H1 (cell line): ENCODE measurements around the gene SCART1. TPM values are rescaled to one million over a fixed set of nuclear protein-coding genes. Genes with fewer than 3 reads are reported as not detected.
"Not testable (repeated sequence)": the region's sequence is repeated elsewhere in the genome, so short reads cannot be mapped to it uniquely, and the experiment has no call there.

Source experiments
- CTCF ChIA-PET: fragments of 300-600 bp; sonication (Branson Sonifier 250); formaldehyde crosslinking; loops from one replicate; lab custom pipeline; 2021; ENCODE audit not compliant: partially characterized antibody; lab: Charles Lee
- POLR2A ChIA-PET: fragments of 300-600 bp; sonication (Branson Sonifier 250); formaldehyde crosslinking; loops from one replicate; lab custom pipeline; 2021; ENCODE audit warnings: inconsistent platforms; ENCODE audit not compliant: partially characterized antibody; lab: Charles Lee
- DNase-seq, 2 experiments: peaks; one replicate each; pipeline versions ENCODE4 v3.0.0 to v3.0.0-alpha.2; 2010 to 2022; ENCODE audit warnings: low spot score in 2 of 2, low read depth in 1 of 2, mixed read lengths in 1 of 2
- FAIRE-seq: peaks from 2 replicates; lab custom pipeline; 2011; peaks lifted over from hg19 to GRCh38; lab: Jason Lieb, UNC
- H2AFZ ChIP-seq: 2 replicates; pipeline ENCODE4 v1.8.1; 2012; ENCODE audit warnings: low read length, inconsistent platforms
- H2AK5ac ChIP-seq: 2 replicates; pipeline ENCODE4 v1.6.1; 2013; ENCODE audit warnings: low read depth, low read length
- H2BK120ac ChIP-seq: replicated peaks from 2 replicates; pipeline ENCODE3; 2013; ENCODE audit warnings: low read depth, low read length, inconsistent platforms
- H2BK12ac ChIP-seq: 2 replicates; pipeline ENCODE4 v1.6.1; 2013; ENCODE audit warnings: low read depth, low read length
- H2BK15ac ChIP-seq: 2 replicates; pipeline ENCODE4 v1.6.1; 2013; ENCODE audit warnings: low read length
- H2BK20ac ChIP-seq: 2 replicates; pipeline ENCODE4 v1.6.1; 2013; ENCODE audit warnings: low read length
- H2BK5ac ChIP-seq: 2 replicates; pipeline ENCODE4 v1.6.1; 2013; ENCODE audit warnings: low read depth, low read length
- H3K14ac ChIP-seq: 2 replicates; pipeline ENCODE4 v1.6.1; 2013; ENCODE audit warnings: inconsistent platforms; ENCODE audit not compliant: insufficient read length
- H3K18ac ChIP-seq: 2 replicates; pipeline ENCODE4 v1.6.1; 2013; ENCODE audit warnings: low read length; ENCODE audit errors: extremely low read depth
- H3K23ac ChIP-seq: 2 replicates; pipeline ENCODE4 v1.6.1; 2013; ENCODE audit warnings: inconsistent platforms; ENCODE audit not compliant: insufficient read length
- H3K23me2 ChIP-seq: 2 replicates; pipeline ENCODE4 v1.6.1; 2013; ENCODE audit warnings: low read depth, low read length
- H3K27ac ChIP-seq: 2 replicates; pipeline ENCODE4 v1.6.1; 2011; ENCODE audit warnings: low read depth, low read length, inconsistent platforms
- H3K27me3 ChIP-seq, 4 experiments: replicated peaks in 1 of 4; 1 replicate in 1 of 4; 2 replicates in 3 of 4; pipeline versions ENCODE4 v1.6.1 to v1.8.1; 2011 to 2013; ENCODE audit warnings: low read length in 3 of 4, mild to moderate bottlenecking in 3 of 4, inconsistent platforms in 2 of 4, mixed read lengths in 2 of 4, moderate library complexity in 1 of 4; ENCODE audit not compliant: control insufficient read depth in 3 of 4, insufficient read depth in 3 of 4; ENCODE audit errors: extremely low read depth in 1 of 4
- H3K36me3 ChIP-seq, 4 experiments: 2 replicates each; pipeline versions ENCODE4 v1.6.1 to v1.8.1; 2011 to 2013; ENCODE audit warnings: mild to moderate bottlenecking in 4 of 4, low read length in 3 of 4, moderate library complexity in 2 of 4, control low read depth in 1 of 4, inconsistent platforms in 1 of 4; ENCODE audit not compliant: insufficient read depth in 4 of 4, control insufficient read depth in 2 of 4
- H3K4ac ChIP-seq: replicated peaks from 2 replicates; pipeline ENCODE3; 2013; ENCODE audit warnings: low read length, low read depth, mixed read lengths, inconsistent platforms; ENCODE audit not compliant: insufficient read length
- H3K4me1 ChIP-seq, 4 experiments: replicated peaks in 1 of 4; 1 replicate in 1 of 4; 2 replicates in 3 of 4; pipeline versions ENCODE4 v1.6.1 to v1.8.1; 2011 to 2013; ENCODE audit warnings: low read length in 3 of 4, inconsistent platforms in 2 of 4, mixed read lengths in 1 of 4; ENCODE audit not compliant: insufficient read depth in 4 of 4, control insufficient read depth in 3 of 4
- H3K4me2 ChIP-seq, 2 experiments: 2 replicates each; pipeline versions ENCODE4 v1.6.1 to v1.8.1; 2011 to 2013; ENCODE audit warnings: low read depth in 2 of 2, low read length in 2 of 2, control low read depth in 1 of 2, inconsistent platforms in 1 of 2, mild to moderate bottlenecking in 1 of 2; ENCODE audit not compliant: insufficient read depth in 1 of 2
- H3K4me3 ChIP-seq, 4 experiments: fragments of 200-600, 300-600 bp in 1 of 4; sonication (generic), shearing (Covaris generic), sonication (Bioruptor Twin) in 1 of 4; 2 replicates each; pipeline versions ENCODE4 v1.5.1 to v1.8.1; 2011 to 2016; ENCODE audit warnings: low read length in 4 of 4, low read depth in 3 of 4, control low read depth in 2 of 4, inconsistent platforms in 2 of 4, mild to moderate bottlenecking in 2 of 4, mixed read lengths in 1 of 4, moderate library complexity in 1 of 4; ENCODE audit not compliant: insufficient read depth in 2 of 4; ENCODE audit errors: extremely low read depth in 1 of 4
- H3K56ac ChIP-seq: replicated peaks from 2 replicates; pipeline ENCODE3; 2013; ENCODE audit warnings: low read depth, mild to moderate bottlenecking, mixed read lengths, low read length, inconsistent platforms; ENCODE audit not compliant: insufficient read length
- H3K79me1 ChIP-seq: 2 replicates; pipeline ENCODE4 v1.6.1; 2013; ENCODE audit warnings: low read depth, low read length, control low read depth
- H3K79me2 ChIP-seq, 2 experiments: 2 replicates each; pipeline versions ENCODE4 v1.6.1 to v1.8.1; 2012 to 2013; ENCODE audit warnings: low read length in 2 of 2, mild to moderate bottlenecking in 2 of 2, inconsistent platforms in 1 of 2; ENCODE audit not compliant: insufficient read depth in 2 of 2, control insufficient read depth in 1 of 2
- H3K9ac ChIP-seq, 4 experiments: replicated peaks in 1 of 4; 1 replicate in 1 of 4; 2 replicates in 3 of 4; pipeline versions ENCODE4 v1.6.1 to v1.8.1; 2011 to 2013; ENCODE audit warnings: low read depth in 3 of 4, low read length in 3 of 4, control low read depth in 2 of 4, mild to moderate bottlenecking in 2 of 4, moderate library complexity in 2 of 4, inconsistent platforms in 1 of 4; ENCODE audit errors: extremely low read depth in 1 of 4
- H3K9me3 ChIP-seq, 2 experiments: 2 replicates each; pipeline versions ENCODE4 v1.6.1 to v1.8.1; 2012 to 2013; ENCODE audit warnings: mild to moderate bottlenecking in 2 of 2, moderate library complexity in 2 of 2, control low read depth in 1 of 2, inconsistent platforms in 1 of 2, low read depth in 1 of 2, low read length in 1 of 2, mixed read lengths in 1 of 2; ENCODE audit not compliant: insufficient read depth in 2 of 2
- H4K20me1 ChIP-seq, 2 experiments: replicated peaks in 1 of 2; 2 replicates each; pipeline versions ENCODE3 to v1.8.1; 2011 to 2013; ENCODE audit warnings: inconsistent platforms in 2 of 2, low read length in 2 of 2, mild to moderate bottlenecking in 1 of 2; ENCODE audit not compliant: insufficient read depth in 2 of 2, control insufficient read depth in 1 of 2
- H4K5ac ChIP-seq: 2 replicates; pipeline ENCODE4 v1.6.1; 2013; ENCODE audit warnings: low read length, low read depth, mixed read lengths, inconsistent platforms; ENCODE audit not compliant: insufficient read length
- H4K8ac ChIP-seq: 2 replicates; pipeline ENCODE4 v1.8.0; 2013; ENCODE audit warnings: mild to moderate bottlenecking, moderate library complexity, low read length, inconsistent platforms; ENCODE audit not compliant: insufficient read depth; ENCODE audit errors: extremely low read depth
- H4K91ac ChIP-seq: replicated peaks from 2 replicates; pipeline ENCODE3; 2013; ENCODE audit warnings: low read length, mixed read lengths, inconsistent platforms; ENCODE audit not compliant: insufficient read length
- WGBS, 2 experiments: shearing (Covaris generic) in 1 of 2; methylation state at CpG; one replicate each; pipeline versions ENCODE4 v1.1.6 to v1.1.7; 2013 to 2015; ENCODE audit warnings: low lambda C conversion rate in 2 of 2, mixed read lengths in 2 of 2, inconsistent platforms in 1 of 2, low coverage in 1 of 2, missing lambda C conversion rate in 1 of 2; ENCODE audit not compliant: insufficient replicate concordance in 2 of 2, insufficient coverage in 1 of 2, insufficient read length in 1 of 2; ENCODE audit errors: extremely low coverage in 1 of 2, missing lambda C conversion rate in 1 of 2; 5-methylcytosine and 5-hydroxymethylcytosine counted together
- polyA plus RNA-seq, 7 experiments: library from polyadenylated mRNA; depleted of rRNA in 3 of 7; stranded (reverse) in 5 of 7; unstranded in 2 of 7; fragments of >200 nt in 5 of 7; fragments of 200-250 nt in 2 of 7; gene quantifications; 1 replicate in 5 of 7; 2 replicates in 1 of 7; 4 replicates in 1 of 7; pipeline versions ENCODE4 v1.2.1 to v1.2.3, GENCODE V29; 2011 to 2013; ENCODE audit warnings: missing spikeins in 2 of 7, mixed read lengths in 2 of 7
- total RNA-seq: library from RNA; stranded (reverse); fragmentation: NEBNext Ultra II Directional; extraction: Animal tissue kit (Norgen Biotek cat#: 25700); gene quantifications from 2 replicates; pipeline ENCODE4 v1.2.1, GENCODE V29; 2021

The SCART1 gene
- total and polyA plus RNA-seq, 2 of the 8 experiments (the other 6 are each of a cell fraction or from before 2014, with no cell fraction given) = 0.14 to 0.19 TPM

- H4K20me1 ChIP-seq, H3K4me3 ChIP-seq, H2AFZ ChIP-seq, H2BK15ac ChIP-seq, H3K23me2 ChIP-seq, H3K23ac ChIP-seq, H2BK12ac ChIP-seq, POLR2A ChIA-PET, H2BK20ac ChIP-seq, H3K56ac ChIP-seq, H3K27me3 ChIP-seq, H2BK120ac ChIP-seq, H3K4ac ChIP-seq, H4K91ac ChIP-seq, H4K8ac ChIP-seq, H2AK5ac ChIP-seq, H3K4me1 ChIP-seq, H3K18ac ChIP-seq, FAIRE-seq, DNase-seq, H4K5ac ChIP-seq, H3K27ac ChIP-seq, H3K79me1 ChIP-seq, H2BK5ac ChIP-seq, H3K9ac ChIP-seq, H3K14ac ChIP-seq, CTCF ChIA-PET, H3K4me2 ChIP-seq: not testable (repeated sequence)
- H3K36me3 ChIP-seq = peaks cover 0 to 52% (median 15%) of the 10 kb centered on the region in 4 experiments; a peak in 4 of 8 replicates
- peaks cover 9 to 12% of the 10 kb centered on the region in 2 experiments; a peak in 3 of 4 replicates for H3K9me3 ChIP-seq
- 94% methylated on average over 16 of the region's 23 CpGs; no CpG with 5 or more reads in 1 of the 2 experiments for WGBS, 2 experiments
- H3K79me2 ChIP-seq = peaks cover under 1 to 13% of the 10 kb centered on the region in 2 experiments; a peak in 3 of 4 replicates
These were observed 39.3 kb upstream of the SCART1 start for GRCh38 chr10:133414401-133414800.
